SHP77 (cell line): ENCODE data around the gene UBXN11.

Experiments
- DNase-seq, 2 experiments: peaks; one replicate each; lab custom pipeline; 2025; lab: John Stamatoyannopoulos, UW

UBXN11 gene

GRCh38 chr1:26268290-26269197 is 37.9 kb downstream of the UBXN11 start:
- no peak for DNase-seq

- no peak for DNase-seq
Observed at GRCh38 chr1:26265405-26265804, 41.0 kb downstream of the UBXN11 start.

- DNase-seq, result no peak
Observed at GRCh38 chr1:26263212-26263611, 43.2 kb downstream of the UBXN11 start.

GRCh38 chr1:26259578-26259977 is 46.9 kb downstream of the UBXN11 start:
- no peak for DNase-seq

GRCh38 chr1:26259005-26259404 is 47.4 kb downstream of the UBXN11 start:
- DNase-seq, result no peak

GRCh38 chr1:26257222-26257621 is 49.2 kb downstream of the UBXN11 start:
- DNase-seq, result no peak

GRCh38 chr1:26254404-26254803 is 52.0 kb downstream of the UBXN11 start:
- no peak for DNase-seq

GRCh38 chr1:26252718-26253117 is 53.7 kb downstream of the UBXN11 start:
- no peak for DNase-seq

- DNase-seq, result no peak
Observed at GRCh38 chr1:26239936-26240335, 66.5 kb downstream of the UBXN11 start.

- peak; percentile 16 to 18 for DNase-seq
Observed at GRCh38 chr1:26237230-26237966, 69.0 kb downstream of the UBXN11 start.

GRCh38 chr1:26234644-26235370 is 71.6 kb downstream of the UBXN11 start:
- DNase-seq, result peak in 1 of 2 experiments; percentile 17

- DNase-seq, result peak; percentile 95 to 96
Observed at GRCh38 chr1:26233903-26234643, 72.4 kb downstream of the UBXN11 start, which contains the start of gene CEP85. CEP85 (plus strand) TSS chr1:26234200; CDS start chr1:26239784, 5,584 bp downstream.
